Stimulated activated CD4-positive, alpha-beta T cell treated with anti-CD3 and anti-CD28 coated beads, Interleukin-1b, Interleukin-23, amount 100 ng/mL, for 24 hours (primary cell): ENCODE measurements around the gene TTC39C.
A peak's percentile ranks its signal among the peaks of the same experiment; 100 is the strongest.
"Not testable (repeated sequence)": the region's sequence is repeated elsewhere in the genome, so short reads cannot be mapped to it uniquely, and the experiment has no call there.

ENCODE experiments used
- DNase-seq, 4 experiments: peaks; one replicate each; pipeline ENCODE4 v3.0.0-alpha.2; 2020; ENCODE audit warnings: low read depth in 4 of 4, low spot score in 1 of 4

TTC39C gene

DNA sequence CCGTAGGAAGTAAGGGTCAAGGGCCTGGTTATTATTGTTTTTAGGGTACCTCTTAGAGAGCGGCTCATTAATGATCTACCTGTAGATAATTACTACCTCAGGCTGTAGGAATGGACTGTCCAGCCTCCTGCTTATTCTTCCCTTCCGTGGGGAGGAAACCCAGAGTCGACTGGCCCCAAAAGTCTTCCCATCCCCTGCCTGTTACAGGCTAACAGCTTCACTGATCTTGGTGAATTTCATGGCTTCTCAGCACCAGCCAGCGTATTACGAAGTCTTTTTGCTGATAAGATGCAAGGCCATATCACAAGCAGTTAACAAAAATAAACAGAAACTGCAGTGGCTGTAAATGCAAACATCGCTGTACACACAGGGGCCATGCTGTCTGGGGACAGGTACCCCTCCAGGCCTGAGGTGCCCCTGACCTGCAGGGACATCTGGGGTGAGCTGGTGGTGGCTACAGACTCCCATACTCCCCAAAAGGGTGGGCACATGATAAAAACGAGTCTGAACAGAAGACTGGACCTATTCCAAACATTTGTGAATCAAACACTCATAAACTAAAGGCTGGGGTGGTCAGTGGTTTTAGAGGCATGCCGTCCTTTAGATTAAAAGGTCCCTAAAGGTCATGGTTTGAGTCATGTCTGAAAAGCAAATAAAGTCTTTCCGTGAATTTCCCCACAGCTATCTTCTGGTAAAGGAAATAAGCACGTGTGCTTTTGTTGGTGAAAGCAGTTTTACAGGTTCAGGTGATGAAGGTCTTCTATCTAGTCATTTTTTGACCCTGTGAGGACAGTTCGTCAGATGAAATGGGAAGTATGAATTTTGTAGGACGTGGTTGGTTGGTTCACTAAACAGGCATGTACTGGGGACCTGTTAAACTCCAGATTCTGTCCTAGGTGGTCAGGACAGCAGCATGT lies 36.7 kb downstream of the TTC39C start:
- DNase-seq: no peak

DNA sequence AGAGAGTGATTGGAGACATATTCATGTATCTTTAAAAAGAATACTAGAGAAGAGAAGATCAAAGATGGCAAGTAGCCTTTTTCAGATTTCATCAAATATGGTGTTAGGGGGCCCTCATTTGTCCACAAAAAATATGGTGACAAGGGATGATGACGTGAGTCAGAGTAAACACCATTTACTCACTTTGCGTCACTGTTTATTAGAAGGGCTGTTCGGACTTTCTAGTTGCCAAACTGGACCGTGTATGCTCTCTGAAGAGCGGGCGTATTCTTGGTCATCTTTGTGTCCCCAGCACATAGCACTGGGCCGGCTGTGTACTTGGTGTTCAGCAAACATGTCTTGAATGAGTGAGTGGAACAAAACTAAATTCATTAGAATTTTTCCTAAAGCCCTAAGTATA lies 37.5 kb downstream of the TTC39C start:
- no peak for DNase-seq

DNA sequence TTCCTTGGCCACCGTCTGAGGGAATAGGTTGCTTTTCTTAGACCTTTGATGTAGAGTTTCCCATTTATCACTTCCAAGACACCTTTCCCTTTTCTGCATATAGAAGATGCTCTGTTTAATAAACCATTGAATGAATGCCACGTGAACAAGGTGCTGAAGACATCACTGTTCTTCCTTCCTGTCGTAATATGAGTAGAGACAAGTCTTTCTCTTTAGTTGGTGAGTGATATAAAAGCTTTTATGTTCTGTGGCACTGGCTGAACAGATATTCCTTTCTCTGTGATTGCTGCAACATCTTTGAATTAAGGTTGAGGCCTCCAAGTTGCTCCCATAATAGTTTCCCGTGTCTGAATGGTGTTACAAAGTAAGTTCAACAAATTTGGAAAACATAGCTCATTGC lies 38.7 kb downstream of the TTC39C start:
- DNase-seq: no peak

DNA sequence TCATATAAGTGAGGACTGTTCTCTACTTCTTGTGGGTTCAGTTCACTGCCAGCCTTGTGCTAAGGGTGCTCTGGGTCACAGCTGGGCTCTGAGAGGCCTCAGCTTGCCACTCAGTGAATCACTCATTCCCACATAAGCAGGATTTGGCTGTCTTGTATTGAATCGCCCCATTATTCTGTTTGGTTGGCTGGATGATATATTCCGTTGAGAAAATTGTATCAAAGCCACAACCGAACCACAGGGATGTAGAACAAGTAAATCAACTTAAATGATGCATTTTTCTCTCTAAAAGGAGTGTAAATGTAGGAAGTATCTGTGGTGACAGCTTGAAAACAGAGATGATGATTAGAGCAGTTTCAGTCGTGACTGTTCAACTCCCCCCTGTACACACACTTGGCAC lies 39.6 kb downstream of the TTC39C start:
- no peak for DNase-seq

DNA sequence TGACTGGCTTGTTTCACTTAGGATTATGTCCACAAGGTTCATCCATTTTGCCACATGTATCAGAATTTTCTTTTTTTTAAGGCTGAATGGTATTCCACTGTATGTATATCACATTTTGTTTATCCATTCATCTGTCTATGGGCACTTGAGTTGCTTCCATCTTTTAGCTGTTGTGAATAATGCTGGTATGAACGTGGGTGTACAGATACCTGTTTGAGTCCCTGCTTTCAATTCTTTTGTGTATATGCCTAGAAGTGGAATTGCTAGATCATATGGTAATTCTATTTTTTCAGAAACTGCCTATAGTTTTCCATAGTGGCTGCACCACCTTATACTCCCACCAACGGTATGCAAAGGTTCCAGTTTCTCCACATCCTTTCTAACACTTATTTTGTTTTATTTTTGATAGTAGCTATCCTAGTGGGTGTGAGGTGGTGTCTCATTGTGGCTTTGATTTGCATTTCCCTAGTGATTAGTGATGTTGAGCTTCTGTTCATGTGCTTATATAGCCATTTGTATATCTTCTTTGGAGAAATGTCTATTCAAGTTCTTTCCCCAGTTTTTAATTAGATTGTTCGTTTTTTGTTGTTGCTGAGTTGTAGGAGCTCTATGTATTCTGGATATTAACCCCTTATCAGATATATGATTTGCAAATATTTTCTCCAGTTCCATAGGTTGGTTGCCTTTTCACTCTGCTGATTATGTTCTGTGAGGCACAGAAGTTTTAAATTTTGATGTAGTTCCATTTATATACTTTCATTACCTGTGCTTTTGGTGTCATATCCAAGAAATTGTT lies 40.7 kb downstream of the TTC39C start:
- DNase-seq: no peak

DNA sequence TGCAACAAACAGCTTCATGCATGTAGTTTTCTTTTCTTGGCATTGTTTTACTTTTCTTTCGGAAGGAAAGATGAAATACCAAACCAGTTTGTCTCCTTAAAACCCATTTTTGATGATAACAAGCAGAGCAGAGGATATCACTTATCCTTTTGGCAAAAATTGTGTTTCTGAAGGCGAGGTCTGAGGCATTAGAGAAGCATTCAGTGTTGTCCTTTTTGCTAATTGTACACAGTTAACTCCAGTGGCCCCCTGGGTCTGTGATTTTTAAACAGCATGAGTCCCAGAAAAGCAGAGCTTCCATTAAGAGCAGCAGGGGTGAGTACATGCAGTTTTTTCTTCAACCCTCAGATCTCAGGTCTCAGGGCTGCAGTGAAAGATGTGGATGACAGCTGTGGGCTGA lies 41.3 kb downstream of the TTC39C start:
- no peak for DNase-seq

DNA sequence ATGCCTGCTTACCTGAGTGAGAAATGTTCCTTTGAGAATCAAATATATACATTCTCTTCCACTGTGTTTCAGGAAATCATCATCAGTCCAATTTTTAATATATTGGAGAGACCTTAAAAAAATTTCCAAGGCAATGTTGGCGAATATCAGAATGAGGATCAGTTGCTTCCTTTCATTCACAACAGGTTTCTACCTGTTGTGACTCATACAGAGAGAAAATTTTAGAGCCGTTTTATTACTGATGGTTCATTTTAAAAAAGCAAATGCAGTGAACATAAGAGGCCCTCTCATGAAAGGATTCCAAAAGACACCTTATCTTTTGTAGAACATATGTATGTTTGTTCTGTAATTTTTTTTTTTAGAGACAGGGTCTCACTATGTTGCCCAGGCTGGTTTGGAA lies 42.0 kb downstream of the TTC39C start:
- no peak for DNase-seq

DNA sequence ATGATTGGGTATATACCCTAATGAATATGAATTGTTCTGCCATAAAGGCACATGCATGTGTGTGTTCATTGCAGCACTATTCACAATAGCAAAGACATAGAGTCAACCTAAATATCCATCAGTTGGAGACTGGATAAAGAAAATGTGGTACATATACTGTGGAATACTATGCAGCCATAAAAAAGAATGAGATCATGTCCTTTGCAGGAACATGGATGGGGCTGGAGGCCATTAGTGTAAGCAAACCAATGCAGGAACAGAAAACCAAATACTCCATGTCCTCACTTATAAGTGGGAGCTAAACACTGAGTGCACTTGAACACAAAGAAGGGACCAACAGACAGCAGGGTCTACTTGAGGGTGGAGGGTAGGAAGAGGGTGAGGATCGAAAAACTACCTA lies 43.2 kb downstream of the TTC39C start:
- no peak for DNase-seq

DNA sequence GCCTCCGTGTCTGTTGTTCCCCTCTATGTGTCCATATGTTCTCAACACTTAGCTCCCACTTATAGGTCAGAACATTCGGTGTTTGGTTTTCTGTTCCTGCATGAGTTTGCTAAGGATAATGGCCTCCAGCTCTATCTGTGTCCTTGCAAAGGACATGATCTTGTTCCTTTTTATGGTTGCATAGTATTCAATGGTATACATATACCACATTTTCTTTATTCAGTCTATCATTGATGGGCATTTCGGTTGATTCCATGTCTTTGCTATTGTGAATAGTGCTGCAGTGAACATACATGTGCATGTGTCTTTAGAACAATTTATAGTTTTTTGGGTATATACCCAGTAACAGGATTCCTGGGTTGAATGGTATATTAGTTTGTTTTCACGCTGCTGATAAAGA lies 44.8 kb downstream of the TTC39C start:
- not testable (repeated sequence) for DNase-seq

DNA sequence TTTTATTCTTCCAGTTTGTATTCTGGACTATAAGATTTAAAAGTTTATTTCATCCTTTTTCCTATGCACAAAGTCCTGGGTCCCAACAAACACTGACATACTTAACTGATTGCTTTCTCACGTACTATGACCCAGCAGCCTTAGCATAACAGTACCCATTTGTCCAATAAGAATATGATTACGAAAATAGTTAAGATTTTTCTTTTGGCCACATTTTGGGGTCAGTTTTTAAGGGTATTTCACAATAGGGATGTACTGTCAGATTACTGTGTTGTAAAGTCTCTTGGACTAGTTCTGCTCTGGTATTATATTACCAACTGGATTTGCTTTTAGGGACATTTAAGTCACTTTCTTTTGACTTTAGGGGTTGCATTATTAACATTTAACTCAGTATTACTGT lies 46.1 kb downstream of the TTC39C start:
- DNase-seq: no peak

DNA sequence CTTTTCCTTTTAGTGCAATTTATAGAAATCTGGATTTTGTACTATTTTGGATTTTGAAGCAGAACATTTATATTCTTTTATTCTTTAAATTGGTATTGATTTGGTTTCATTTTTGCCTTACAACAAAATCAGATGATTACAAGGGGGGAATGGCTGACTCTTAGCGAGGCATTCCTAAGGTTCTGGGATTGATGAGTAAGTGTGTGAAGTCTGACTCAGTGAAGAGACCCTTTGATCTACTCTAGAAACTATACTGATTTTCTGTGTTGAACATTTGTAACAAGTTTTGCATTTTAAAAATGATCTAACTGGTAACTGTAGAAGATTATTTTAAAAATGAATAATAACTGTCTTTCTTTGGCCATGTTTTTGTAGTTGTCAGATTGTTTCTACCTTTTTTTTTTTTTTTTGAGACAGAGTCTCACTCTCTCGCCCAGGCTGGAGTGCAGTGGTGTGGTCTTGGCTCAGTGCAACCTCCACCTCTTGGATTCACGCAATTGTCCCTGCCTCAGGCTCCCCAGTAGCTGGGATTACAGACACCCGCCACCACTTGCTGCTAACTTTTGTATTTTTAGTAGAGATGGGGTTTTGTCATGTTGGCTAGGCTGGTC lies 48.7 kb downstream of the TTC39C start:
- DNase-seq: no peak

DNA sequence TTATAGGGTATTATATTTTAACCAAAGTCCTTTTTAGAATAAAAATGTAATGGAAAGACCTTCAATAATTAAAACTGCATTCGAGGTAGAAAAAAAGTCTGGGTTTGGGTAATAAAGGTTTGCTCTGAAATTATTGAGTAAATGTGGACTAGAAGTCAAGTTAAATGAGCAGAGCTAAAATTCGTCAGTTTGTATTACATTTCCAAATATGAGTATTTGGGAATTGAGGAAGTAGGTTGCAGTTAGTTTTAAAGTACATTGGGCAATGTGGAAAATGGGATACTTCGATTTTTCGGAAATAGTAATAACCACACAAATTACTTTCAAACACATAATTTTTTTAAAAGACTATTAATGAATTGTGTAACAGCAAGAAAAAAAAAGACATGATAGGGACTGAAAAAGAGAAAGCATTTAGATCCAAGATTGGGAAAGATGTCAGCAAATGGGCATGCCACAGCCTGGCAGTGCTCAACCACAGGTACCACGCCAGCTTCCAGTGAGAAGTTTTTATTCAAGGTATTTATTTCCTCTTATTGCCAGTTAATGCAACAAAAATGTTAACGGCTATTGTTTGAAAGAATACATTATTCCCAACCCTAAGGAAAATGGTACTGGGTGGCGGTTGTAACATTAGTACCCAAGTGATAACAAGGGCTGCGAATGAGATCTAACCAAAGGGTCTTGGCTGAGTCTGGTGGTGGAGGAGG lies 50.0 kb downstream of the TTC39C start:
- no peak for DNase-seq

DNA sequence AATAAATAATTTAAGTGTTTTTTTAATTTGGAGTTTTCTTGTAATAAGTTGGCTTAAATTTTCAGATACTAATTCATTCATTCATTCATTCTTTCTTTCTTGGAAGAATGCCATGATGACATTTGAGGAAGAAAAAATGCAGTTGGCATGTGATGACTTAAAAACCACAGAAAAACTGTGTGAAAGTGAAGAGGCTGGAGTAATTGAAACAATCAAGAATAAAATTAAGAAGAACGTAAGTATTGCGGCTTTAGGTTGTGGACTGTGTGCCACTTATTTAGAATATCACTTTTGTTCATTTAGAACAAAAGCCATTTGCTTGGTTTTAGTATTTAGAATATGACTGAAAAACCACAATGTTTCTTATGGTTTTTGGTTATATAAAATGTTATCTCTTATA lies 51.4 kb downstream of the TTC39C start:
- no peak for DNase-seq

DNA sequence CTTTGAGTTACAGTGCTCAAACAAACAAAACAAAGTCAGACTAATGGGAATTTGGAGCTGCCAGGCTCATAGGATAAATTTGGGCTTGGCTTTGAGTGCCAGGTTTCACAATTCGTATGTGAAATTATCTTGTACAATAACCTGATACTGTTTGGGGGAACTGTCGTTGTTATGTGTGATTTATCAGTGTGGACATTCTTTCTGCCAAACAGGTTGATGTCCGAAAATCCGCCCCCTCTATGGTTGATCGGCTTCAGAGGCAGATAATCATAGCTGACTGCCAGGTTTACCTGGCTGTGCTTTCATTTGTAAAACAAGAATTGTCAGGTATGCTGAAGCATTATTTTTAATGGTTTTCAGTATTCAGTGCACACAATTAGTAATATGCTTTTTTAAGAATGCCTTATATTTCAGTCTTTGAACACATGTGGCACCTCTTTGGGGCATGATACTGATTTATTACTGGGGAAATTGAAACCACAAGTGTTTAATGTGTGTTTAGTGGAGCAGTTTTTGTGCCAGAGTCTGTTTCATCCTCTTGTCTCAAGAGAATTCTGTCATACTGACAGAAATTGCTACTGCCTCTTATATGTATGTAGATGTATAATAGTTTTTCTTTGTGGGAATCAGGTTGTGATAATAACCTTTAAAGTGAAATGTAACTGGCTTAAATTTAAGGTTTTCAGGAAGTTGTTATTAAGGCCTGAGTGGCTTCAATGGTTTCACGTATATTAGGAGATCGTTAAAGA lies 54.6 kb downstream of the TTC39C start:
- DNase-seq: no peak

DNA sequence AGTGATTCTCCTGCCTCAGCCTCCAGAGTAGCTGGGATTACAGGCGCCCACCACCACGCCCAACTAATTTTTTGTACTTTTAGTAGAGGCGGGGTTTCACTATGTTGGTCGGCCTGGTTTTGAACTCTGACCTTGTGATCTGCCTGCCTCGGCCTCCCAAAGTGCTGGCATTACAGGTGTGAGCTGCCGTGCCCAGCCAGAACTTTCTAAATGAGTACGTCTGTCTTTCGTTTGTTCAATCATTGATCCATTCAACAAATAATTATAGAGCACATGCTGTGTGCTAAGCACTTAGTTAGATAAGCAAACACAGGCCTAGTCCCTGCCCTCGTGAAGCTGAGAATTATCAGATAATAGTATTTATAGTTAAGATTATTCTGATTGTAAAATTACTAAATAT lies 56.5 kb downstream of the TTC39C start:
- no peak for DNase-seq

DNA sequence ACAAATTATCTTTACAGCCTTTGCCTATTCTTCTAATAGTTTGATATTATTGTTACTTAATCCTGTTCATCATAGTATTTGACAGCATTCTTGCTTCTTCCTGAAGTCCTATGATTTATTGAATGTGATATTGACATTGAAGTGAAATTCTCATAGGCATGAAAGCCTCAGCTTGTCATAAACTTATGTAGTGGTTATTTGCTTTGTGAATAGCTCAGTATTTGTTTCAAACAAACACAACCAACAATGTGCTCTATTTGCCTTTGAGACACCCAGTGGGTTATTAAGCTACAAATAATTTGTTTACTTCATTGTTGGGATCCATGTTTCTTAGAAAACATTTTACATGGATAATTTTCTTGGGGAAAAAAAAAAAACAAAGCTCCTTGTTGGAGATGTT lies 57.2 kb downstream of the TTC39C start:
- DNase-seq: no peak

DNA sequence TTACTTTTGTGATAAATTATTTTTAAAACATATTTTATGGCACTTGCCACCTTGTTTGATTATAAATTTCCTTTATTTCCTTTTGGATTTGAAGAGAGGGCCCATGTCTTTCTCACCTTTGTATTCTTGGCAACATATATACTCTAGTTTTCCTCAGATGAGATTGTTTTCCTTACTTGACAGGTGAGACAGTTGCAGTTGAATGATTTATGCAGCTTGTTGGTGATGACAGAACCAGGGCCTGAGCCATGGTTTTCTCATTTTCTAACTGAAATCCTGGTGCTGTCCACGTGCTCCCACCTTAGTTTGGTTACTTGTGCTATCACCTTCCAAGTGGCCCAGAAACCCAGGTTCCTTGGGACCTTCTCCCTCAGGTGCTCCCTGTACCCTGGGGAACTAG lies 58.2 kb downstream of the TTC39C start:
- DNase-seq: no peak

DNA sequence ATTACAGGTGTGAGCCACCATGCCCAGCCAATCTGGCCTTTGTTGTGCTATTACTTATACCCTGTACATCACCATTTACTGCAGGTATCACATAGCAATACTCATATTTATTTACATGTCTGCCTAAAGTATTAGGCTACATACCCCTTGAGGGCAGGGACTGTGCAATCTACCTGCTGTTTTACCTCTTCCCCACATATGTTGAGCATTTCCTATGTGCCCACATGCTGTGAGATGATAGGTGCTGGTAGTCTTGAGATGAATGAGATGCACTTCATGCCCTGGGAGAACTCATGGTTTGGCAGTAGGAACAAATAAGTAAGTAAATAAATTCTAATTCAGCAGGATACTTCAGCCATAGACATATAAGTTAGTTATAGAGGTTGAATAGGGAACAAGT lies 59.2 kb downstream of the TTC39C start:
- no peak for DNase-seq

DNA sequence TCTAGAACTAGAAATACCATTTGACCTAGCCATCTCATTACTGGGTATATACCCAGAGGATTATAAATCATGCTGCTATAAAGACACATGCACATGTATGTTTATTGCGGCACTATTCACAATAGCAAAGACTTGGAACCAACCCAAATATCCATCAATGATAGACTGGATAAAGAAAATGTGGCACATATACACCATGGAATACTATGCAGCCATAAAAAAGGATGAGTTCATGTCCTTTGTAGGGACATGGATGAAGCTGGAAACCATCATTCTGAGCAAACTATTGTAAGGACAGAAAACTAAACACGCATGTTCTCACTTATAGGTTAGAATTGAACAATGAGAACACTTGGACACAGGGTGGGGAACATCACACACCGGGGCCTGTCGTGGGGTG lies 60.2 kb downstream of the TTC39C start:
- DNase-seq: not testable (repeated sequence)

DNA sequence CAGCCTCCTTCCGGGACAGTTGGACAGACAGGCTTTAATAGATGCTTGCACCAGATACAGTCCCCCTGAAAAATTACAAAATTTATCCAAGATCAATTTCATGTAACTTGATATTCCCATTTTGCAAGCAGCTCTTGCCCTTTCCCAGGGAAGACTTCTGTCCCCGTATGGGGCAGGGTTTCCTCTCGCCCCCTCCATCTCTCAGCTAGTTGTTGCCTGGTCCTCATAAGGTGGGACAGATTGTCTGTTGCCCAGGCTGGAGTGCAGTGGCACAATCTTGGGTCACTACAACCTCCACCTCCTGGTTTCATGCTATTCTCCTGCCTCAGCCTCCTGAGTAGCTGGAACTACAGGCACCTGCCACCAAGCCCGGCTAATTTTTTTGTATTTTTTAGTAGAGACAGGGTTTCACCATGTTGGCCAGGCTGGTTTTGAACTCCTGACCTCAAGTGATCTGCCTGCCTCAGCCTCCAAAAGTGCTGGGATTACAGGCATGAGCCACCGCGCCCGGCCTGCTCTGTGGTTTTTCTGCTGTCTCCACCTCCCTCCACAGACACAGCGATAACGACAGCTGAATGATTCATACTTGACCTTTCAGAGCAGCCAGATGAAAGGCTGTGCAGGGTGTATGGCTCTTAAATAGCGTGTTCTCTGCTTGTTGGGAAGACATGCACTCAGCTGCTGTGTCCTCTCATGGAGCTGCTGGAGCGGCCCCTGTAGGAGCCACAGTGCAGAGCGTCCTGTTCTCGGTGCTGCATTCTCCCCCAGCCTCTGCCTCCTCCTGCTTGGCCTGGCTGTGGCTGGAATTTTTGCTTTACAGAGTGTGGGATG lies 61.4 kb downstream of the TTC39C start:
- DNase-seq: peak; percentile 25 to 71 (median 50)
